GM19240 (cell line): ENCODE measurements around the gene PRRC2A.
"Not testable (repeated sequence)": the region's sequence is repeated elsewhere in the genome, so short reads cannot be mapped to it uniquely, and the experiment has no call there.

Source experiments
- DNase-seq: peaks from one replicate; pipeline ENCODE4 v3.0.0; 2011; ENCODE audit warnings: low spot score; ENCODE audit not compliant: insufficient read length

PRRC2A gene

GRCh38 chr6:31585491-31585890, 35.0 kb upstream of the PRRC2A start:
- DNase-seq = no peak

GRCh38 chr6:31586008-31586407, 34.5 kb upstream of the PRRC2A start, which contains the start of gene LST1:
Gene LST1, plus strand, starts transcription at chr6:31586277. Its CDS starts 1,023 bp downstream, at chr6:31587300.
- no peak for DNase-seq

DNA sequence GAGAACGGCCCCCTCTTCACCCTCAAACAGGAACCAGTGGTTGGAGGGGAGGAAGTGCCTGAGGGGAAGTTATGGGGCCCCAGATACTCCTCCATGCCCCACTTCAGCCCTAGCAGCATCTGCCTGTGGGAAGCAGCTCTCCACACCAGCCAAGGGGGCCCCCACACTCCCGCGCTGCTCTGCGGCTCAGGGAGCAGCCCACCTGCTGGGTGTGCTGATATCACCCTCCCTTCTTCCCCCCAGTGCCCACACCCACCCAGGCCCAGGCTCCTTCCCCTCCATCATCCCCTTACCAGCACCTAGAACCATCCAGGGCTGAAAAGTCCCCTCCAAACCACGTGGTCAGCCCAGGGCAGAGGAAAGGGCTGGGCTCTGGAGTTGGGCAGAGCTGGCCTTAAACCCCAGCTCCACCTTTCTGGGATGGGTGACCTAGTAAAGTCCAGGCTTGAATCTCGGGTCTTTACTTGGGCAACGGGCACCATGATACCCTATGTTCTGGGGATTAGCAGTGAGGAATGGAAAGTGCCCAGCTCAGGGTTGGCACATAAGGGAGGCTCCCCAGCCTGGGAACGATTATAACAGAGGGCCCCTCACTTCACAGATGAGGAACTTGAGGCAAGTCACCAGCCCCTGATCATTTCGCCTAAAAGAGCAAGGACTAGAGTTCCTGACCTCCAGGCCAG, 33.8 kb upstream of the PRRC2A start:
- no peak for DNase-seq

DNA sequence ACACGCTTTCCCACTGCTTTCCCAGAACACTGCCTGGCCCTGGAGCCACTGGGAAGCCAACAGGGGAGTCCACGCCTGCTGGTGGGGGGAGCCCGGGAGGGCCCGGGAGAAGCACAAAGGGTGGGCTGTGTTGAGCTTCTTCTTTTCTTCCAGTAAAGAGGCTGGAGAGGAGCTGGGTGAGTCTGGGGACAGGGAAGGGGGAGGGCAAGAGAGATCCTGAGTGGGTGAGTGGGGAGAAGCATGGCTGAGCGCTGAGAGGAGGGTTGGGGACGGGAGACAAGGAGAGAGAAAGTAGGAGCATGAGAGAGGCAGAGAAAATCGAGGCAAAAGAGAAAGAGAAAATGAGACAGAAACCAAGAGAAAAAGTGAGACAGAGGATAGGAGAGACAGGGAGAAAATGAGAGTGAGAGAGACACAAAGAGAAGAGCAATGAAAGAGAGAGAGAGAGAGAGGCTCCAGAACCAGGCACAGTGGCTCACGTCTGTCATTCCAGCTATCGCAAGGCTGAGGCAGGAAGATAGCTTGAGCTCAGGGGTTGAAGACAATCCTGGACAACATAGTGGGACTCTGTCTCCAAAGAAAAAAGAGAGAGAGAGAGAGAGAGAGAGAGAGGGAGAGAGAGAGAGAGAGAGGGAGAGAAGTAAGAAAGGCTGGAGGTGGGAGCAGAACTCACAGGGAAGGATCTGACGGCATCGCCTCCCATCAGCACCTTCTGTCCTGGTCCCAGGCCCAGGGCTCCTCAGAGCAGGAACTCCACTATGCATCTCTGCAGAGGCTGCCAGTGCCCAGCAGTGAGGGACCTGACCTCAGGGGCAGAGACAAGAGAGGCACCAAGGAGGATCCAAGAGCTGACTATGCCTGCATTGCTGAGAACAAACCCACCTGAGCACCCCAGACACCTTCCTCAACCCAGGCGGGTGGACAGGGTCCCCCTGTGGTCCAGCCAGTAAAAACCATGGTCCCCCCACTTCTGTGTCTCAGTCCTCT, 32.4 kb upstream of the PRRC2A start:
- DNase-seq = no peak

DNA sequence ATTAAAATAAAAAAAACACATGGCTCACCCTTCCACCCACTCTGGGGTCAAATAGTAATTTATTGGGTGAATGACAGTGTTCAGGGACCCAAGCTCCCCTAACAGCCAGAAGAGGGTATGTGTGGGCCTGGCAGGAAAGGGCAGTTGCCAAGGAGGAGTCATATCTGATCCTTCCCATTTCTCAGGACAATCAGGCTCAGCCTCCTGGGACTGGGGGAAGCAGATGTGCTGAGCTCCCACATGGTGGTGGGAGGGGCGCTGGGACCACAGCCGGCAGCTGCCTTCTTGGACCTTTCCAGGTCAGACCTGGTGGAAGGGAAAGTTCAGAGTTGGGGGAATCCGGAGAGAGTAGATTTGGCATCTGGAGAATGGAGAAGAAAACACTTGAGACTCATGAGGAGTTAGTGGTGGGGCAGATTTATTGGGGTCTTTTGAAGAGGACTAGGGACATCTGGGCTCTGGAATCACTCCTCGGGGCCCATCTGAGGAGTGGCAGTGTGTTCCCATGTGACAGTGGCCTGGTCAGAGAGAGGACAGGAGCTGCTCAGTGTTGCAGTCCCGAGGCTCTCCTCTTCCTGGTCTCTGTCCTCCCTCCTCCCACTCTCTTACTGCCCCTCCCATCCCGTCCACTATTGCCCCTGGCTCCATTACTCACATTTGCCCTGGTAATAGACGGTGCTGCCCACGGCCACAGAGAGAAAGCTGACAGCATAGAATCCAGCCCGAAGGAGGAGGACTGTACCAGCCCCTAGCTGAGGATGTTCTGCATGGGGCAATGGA, 31.5 kb upstream of the PRRC2A start:
- DNase-seq = no peak

DNA sequence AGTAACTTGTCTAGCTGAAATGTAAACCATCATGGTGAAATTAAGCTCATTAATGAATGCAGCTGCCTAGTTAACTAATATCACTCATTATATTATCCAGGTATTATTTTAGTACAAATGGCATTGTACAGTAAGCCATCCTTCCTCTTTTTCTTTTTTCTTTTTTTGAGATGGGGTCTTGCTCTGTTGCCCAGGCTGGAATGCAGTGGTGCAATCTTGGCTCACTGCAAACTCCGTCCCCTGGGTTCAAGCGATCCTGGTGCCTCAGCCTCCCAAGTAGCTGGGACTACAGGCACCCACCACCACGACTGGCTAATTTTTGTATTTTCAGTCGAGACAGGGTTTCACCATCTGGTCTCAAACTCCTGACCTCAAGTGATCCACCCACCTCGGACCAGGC, 29.8 kb upstream of the PRRC2A start:
- not testable (repeated sequence) for DNase-seq

- DNase-seq = no peak
These were observed 28.1 kb upstream of the PRRC2A start for GRCh38 chr6:31592396-31592771.

DNA sequence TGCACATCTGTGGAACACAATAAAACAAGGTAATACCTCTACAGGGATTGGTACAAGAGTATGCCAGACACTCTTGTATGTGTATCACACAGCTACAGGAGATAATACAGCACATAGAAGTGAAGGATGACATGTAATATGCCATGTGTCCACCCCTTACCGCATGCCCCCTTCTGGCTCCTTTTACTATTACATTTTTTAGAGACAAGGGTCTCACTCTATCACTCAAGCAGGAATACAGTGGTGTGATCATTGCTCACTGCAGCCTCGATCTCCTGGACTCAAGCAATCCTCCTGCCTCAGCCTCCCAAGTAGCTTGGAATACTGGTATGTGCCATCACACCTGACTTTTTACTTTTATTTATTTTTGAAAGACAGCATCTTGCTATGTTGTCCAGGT, 23.5 kb upstream of the PRRC2A start:
- DNase-seq = peak; percentile 53

DNA sequence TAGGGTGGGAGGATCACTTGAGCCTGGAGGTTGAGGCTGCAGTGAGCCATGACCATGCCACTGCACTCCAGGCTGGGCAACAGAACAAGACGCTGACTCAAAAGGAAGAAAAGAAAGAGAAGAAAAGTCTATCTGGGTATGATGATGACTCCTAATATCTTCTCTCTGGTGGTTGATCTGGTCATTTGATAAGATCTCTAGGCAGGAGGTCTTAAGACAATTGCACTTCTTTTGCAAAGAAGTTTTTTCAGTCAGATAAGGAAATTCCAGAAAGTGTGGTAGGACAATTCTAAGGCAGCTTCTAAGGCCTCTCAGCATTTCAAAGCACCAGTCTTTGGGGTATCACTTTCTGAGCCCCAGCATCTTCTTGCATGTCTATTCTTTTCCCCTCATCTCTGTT, 13.2 kb upstream of the PRRC2A start:
- DNase-seq = no peak

DNA sequence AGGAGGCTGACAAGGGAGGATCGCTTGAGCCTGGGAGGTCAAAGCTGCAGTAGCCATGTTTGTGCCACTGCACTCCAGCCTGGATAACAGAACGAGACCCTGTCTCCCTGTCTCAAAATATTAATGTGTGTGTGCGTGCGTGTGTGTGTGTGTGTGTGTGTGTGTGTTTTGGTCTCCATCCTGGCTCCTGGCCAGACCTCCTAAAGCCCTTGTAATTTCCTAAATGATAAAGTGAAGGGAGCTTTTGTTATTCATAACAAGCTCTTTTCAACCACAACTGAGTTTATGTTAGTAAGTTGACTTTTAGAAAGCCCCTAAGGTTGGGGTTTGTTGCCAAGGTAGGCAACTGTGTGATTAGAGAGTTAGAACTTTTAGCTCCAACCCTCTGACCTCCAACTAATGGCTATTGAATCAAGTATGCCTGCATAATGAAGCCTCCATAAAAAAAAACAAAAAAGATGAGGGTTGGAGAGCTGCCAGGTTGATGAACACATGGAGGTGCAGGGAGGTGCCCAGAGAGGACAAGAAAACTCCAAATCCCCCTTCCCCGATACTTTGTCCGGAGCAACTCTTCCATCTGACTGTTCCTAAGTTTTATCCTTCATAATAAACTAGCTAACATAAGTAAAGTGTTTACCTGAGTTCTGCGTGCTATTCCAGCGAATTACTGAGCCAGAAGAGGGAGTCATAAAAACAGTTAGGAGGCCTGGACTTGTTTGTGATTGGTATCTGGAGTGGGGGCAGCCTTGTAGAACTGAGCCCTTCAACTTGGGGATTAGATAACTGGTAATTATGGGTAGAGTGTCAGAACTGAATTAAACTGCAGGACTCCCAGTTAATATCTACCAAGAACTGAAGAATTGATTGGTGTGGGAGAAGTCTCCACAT, 10.8 kb upstream of the PRRC2A start:
- no peak for DNase-seq

- DNase-seq = no peak
These were observed 9.5 kb upstream of the PRRC2A start for GRCh38 chr6:31610968-31611367.

DNA sequence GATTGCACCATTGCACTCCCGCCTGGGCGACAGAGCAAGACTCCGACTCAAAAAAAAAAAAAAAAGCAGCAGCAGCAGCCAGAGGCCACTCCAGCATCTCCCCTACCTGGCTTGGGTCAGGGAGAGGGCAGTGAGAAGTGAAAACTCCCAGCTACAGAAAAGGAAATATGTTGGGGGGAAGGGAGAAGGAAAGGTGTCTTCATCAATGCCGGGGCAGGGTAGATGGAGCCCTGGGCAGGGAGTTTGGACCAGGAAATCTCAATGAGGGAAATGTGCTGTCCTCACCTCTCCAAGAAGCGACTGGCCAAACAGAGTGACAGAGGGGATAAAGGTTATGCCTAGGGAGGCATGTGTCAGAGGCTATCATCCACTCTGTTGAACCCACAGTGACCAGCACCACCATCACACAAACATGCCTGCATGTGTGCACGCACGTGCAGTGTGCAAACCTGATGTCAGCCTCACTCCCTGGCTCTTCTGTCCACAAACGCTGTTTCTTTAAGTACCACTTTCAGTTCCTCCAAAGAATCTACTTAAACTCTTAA, 6.4 kb upstream of the PRRC2A start:
- no peak for DNase-seq

DNA sequence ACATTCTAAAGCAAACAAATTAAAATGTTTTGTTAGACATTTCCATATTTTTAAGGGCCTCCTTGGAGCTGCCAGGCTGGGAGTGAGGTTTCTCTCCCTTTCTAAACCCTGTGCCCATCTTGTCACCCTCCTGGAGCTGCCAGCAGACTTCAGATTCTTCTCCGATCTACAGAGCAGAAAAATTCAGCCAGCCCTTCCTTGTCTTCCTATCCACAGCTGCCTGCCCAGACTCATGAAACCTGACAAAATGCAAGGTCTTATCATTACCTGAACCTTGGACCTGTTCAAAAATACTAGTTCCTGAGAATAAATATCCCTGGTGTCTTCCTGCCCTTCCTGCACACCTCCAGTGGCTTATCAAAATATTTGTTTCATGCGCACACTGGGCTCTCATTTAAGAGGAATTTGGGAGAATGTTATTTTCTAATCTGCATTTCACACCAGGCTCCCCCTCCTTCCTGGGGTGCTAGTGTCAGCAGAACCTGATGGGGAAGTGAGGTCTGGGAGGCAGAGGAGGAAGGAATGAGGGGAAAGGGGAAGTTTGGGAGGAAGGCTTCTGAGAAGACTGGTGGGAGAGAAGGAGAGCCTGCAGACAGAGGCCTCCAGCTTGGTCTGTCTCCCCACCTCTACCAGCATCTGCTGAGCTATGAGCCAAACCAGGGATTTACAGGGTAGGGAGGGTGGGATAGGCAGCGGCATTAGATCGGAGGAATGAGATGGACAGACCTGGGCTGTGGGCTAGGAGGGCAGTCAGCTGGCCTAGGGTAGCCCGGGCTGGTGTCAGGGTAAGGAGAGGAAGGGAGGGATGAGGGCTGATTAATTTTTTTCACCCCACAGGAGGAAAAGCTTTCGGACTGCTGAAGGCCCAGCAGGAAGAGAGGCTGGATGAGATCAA, 5.6 kb upstream of the PRRC2A start, which contains the start of gene AIF1:
Gene AIF1, plus strand, starts transcription at position 551 of the 895 bp plus-strand sequence. Its CDS starts 96 bp downstream, at position 647.
- DNase-seq = no peak

- no peak for DNase-seq
These were observed 4.8 kb upstream of the PRRC2A start for GRCh38 chr6:31615748-31616147.

- no peak for DNase-seq
These were observed 3.5 kb upstream of the PRRC2A start for GRCh38 chr6:31617010-31617409.

- peak; percentile 79 for DNase-seq
These were observed 520 bp upstream of the PRRC2A start for GRCh38 chr6:31619805-31620585.

DNA sequence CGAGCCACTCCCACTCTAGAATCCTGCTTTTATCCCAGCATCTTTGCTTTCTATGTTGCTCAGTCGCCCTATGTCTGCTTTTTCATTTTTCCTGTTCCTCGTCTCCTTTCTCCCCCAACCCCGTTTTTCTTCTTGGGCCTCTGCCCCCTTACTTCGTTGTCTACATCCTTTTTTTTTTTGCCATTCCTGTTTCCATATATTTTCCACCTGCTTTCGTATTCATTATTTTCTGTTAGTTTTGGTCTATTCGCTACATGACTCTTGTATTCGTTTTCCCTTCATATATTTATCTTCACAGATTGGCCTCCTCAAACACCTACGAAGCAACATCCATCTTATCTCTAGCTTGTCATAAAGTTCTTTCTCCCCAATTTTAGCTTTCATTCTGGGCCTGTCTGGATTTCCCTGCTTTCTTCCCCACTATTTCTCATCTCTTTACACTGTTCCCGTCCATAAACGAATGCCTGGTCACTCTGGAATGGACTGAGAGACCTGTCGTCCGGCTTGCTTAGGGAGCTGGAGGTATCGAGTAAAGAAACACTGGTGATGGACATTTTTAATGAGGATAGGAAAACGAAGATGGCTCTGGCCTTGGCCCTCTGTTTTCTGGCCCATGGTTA, 915 bp downstream of the PRRC2A start:
- no peak for DNase-seq

DNA sequence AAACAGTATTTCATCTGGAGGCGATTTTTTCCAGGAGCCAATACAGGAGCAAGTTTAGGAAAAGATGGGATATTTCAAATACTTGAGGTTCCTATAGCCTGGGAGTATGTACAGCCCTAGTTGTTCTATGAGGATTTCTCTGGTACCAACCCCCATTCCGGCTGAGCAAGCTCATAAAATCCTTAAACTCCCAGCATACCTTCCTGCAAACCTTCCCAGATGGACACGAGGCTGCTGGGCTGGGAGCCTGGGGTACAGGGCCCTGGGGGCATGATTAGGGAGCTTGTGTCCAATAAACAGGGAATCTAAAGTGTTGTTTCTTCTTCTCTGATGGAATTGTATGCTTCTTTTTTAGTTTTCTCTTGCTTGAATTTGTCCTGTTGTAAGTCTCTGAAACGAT, 1.5 kb downstream of the PRRC2A start:
- DNase-seq = no peak
